GM12878 (cell line): ENCODE data around the gene KCNJ10. TPM values are rescaled to one million over a fixed set of nuclear protein-coding genes. Genes with fewer than 3 reads are reported as not detected.

ENCODE experiments used
- ATAC-seq: fragments of 200-7000 bp; cut with Tn5 transposase; 3 replicates; pipeline ENCODE4 v1.9.1; 2020; ENCODE audit warnings: mild to moderate bottlenecking, moderate library complexity
- BruUV-seq: library from RNA; stranded (reverse); fragments of 400-500 nt; replicated peaks from 2 replicates; lab custom pipeline; 2021; lab: Mats Ljungman, UMichigan
- CTCF ChIA-PET: fragments of 300-600 bp; sonication (Branson Sonifier 250); formaldehyde crosslinking; extraction: SDS; loops from one replicate; lab custom pipeline; 2021; ENCODE audit warnings: inconsistent platforms; lab: Yijun Ruan, JAX
- POLR2A ChIA-PET: fragments of 350-600 bp; formaldehyde crosslinking; extraction: SDS; loops from one replicate; lab custom pipeline; 2021; ENCODE audit warnings: inconsistent platforms; lab: Charles Lee
- RAD21 ChIA-PET: fragments of 300-600 bp; sonication (Branson Sonifier 250); formaldehyde crosslinking; loops from one replicate; lab custom pipeline; 2023; ENCODE audit warnings: antibody characterized with exemption; ENCODE audit not compliant: unreplicated experiment; lab: Charles Lee
- SMC1A ChIA-PET: fragments of 300-600 bp; sonication (Branson Sonifier 250); formaldehyde crosslinking; loops from one replicate; lab custom pipeline; 2023; ENCODE audit not compliant: unreplicated experiment, uncharacterized antibody; lab: Charles Lee
- DNase-seq: peaks from one replicate; pipeline ENCODE4 v3.0.0-alpha.2; 2011; ENCODE audit warnings: low read depth, low spot score
- FAIRE-seq: peaks from 3 replicates; lab custom pipeline; 2011; peaks lifted over from hg19 to GRCh38; lab: Jason Lieb, UNC
- H2AFZ ChIP-seq: 2 replicates; pipeline ENCODE4 v1.6.0; 2011; ENCODE audit warnings: low read depth, low read length, control low read depth; ENCODE audit not compliant: control insufficient read depth
- H3K27ac ChIP-seq: 2 replicates; pipeline ENCODE4 v1.5.1; 2011; ENCODE audit warnings: control low read depth; ENCODE audit not compliant: control insufficient read depth, insufficient read depth
- H3K27me3 ChIP-seq, 2 experiments: replicated peaks in 1 of 2; 2 replicates each; pipeline versions ENCODE4 v1.6.0 to v1.6.1; 2011; ENCODE audit warnings: low read length in 1 of 2; ENCODE audit not compliant: control insufficient read depth in 2 of 2, insufficient read depth in 2 of 2
- H3K36me3 ChIP-seq, 2 experiments: 2 replicates each; pipeline ENCODE4 v1.5.1; 2011; ENCODE audit warnings: low read length in 1 of 2; ENCODE audit not compliant: control insufficient read depth in 2 of 2, insufficient read depth in 2 of 2
- H3K4me1 ChIP-seq: 2 replicates; pipeline ENCODE4 v1.6.1; 2011; ENCODE audit warnings: mild to moderate bottlenecking, low read length, moderate library complexity, mixed read lengths; ENCODE audit not compliant: control insufficient read depth, insufficient read depth
- H3K4me2 ChIP-seq: 2 replicates; pipeline ENCODE4 v1.6.0; 2011; ENCODE audit warnings: control low read depth; ENCODE audit not compliant: control insufficient read depth, insufficient read depth
- H3K4me3 ChIP-seq: fragments of 200-600 bp; sonication (generic); 2 replicates; pipeline ENCODE4 v1.5.1; 2016
- H3K79me2 ChIP-seq: 2 replicates; pipeline ENCODE4 v1.6.0; 2011; ENCODE audit warnings: low read length; ENCODE audit not compliant: control insufficient read depth, insufficient read depth
- H3K9ac ChIP-seq: 2 replicates; pipeline ENCODE4 v1.8.0; 2011; ENCODE audit warnings: low read length, control low read depth, mixed read lengths; ENCODE audit not compliant: control insufficient read depth, insufficient read depth
- H3K9me3 ChIP-seq: replicated peaks from 3 replicates; pipeline ENCODE4 v1.5.1; 2011; ENCODE audit warnings: mild to moderate bottlenecking, low read length; ENCODE audit not compliant: control insufficient read depth, insufficient read depth
- H4K20me1 ChIP-seq: 2 replicates; pipeline ENCODE4 v1.6.0; 2011; ENCODE audit not compliant: control insufficient read depth, insufficient read depth
- ATF7 ChIP-seq: fragments of 450-650 bp; IDR thresholded peaks from 2 replicates; pipeline ENCODE4 v1.6.1; 2016; ENCODE audit warnings: low read depth, mild to moderate bottlenecking
- BMI1 ChIP-seq: fragments of 450-650 bp; IDR thresholded peaks from 2 replicates; pipeline ENCODE4 v1.6.1; 2016; ENCODE audit warnings: mild to moderate bottlenecking, moderate library complexity, borderline replicate concordance
- E2F4 ChIP-seq: IDR thresholded peaks from 2 replicates; pipeline ENCODE4 v1.6.1; 2012; ENCODE audit warnings: low read depth, low read length, improper control_type of control experiment
- EGR1 ChIP-seq, 2 experiments: IDR thresholded peaks; 1 replicate in 1 of 2; 2 replicates in 1 of 2; pipeline ENCODE4 v1.6.1; 2011 to 2012; ENCODE audit warnings: low read depth in 2 of 2, low read length in 2 of 2, borderline replicate concordance in 1 of 2, mild to moderate bottlenecking in 1 of 2, moderate library complexity in 1 of 2
- GABPA ChIP-seq: IDR thresholded peaks from 2 replicates; pipeline ENCODE4 v1.6.1; 2014; ENCODE audit warnings: antibody characterized with exemption, low read depth, mild to moderate bottlenecking, inconsistent platforms
- MAX ChIP-seq: IDR thresholded peaks from 2 replicates; pipeline ENCODE4 v1.6.1; 2012; ENCODE audit warnings: low read depth, low read length, improper control_type of control experiment
- POLR2AphosphoS2 ChIP-seq: IDR thresholded peaks from 2 replicates; pipeline ENCODE4 v1.6.1; 2011; ENCODE audit warnings: low read depth, mild to moderate bottlenecking, low read length, improper control_type of control experiment, moderate library complexity
- SIX5 ChIP-seq: IDR thresholded peaks from 2 replicates; pipeline ENCODE4 v1.6.1; 2011; ENCODE audit warnings: mild to moderate bottlenecking, low read depth, low read length, moderate library complexity; ENCODE audit not compliant: severe bottlenecking
- SMC3 ChIP-seq: IDR thresholded peaks from 2 replicates; pipeline ENCODE4 v1.6.1; 2011; ENCODE audit warnings: low read length, improper control_type of control experiment, borderline replicate concordance
- SPI1 ChIP-seq: IDR thresholded peaks from 2 replicates; pipeline ENCODE4 v1.6.1; 2011; ENCODE audit warnings: low read depth, mild to moderate bottlenecking, low read length, moderate library complexity, borderline replicate concordance; ENCODE audit not compliant: insufficient read depth
- ZNF592 ChIP-seq: fragments of 450-650 bp; IDR thresholded peaks from 2 replicates; pipeline ENCODE4 v1.6.1; 2017; ENCODE audit warnings: mild to moderate bottlenecking, moderate library complexity
- ZNF687 ChIP-seq: fragments of 450-650 bp; IDR thresholded peaks from 2 replicates; pipeline ENCODE4 v1.6.1; 2017; ENCODE audit warnings: mild to moderate bottlenecking, moderate library complexity
- WGBS: methylation state at CpG from one replicate; pipeline ENCODE4 v1.1.6; 2016; ENCODE audit warnings: low lambda C conversion rate; ENCODE audit not compliant: insufficient replicate concordance, insufficient coverage; ENCODE audit errors: missing lambda C conversion rate; 5-methylcytosine and 5-hydroxymethylcytosine counted together
- in situ Hi-C: fragments of 300-500 bp; cut with MboI; formaldehyde crosslinking; loops from 9 replicates; pipeline ENCODE4 v1.14.3; 2018; ENCODE audit warnings: mixed read lengths
- intact Hi-C: fragments of 100-400 bp; cut with micrococcal nuclease; formaldehyde crosslinking; loops from one replicate; pipeline ENCODE4 v1.14.2; 2022; ENCODE audit not compliant: unreplicated experiment
- polyA plus RNA-seq, 11 experiments: library from polyadenylated mRNA; depleted of rRNA in 4 of 11; unstranded in 6 of 11; stranded (reverse) in 5 of 11; fragments of >200 nt; fragmentation: Nextera tagmentation in 4 of 11; fragmentation: Illumina TruSeq in 1 of 11; extraction: Ambion mirVana in 4 of 11; extraction: Trizol in 1 of 11; gene quantifications; 1 replicate in 1 of 11; 2 replicates in 10 of 11; pipeline versions ENCODE4 v1.2.1 to v1.2.3, GENCODE V29; 2011 to 2016; ENCODE audit warnings: inconsistent platforms in 2 of 11, missing spikeins in 2 of 11, low read depth in 1 of 11
- total RNA-seq, 4 experiments: library from RNA; depleted of rRNA in 3 of 4; stranded (reverse); fragments of >200 nt in 3 of 4; fragmentation: Illumina TruSeq in 1 of 4; extraction: Trizol in 1 of 4; gene quantifications; 2 replicates each; pipeline versions ENCODE4 v1.2.1 to v1.2.3, GENCODE V29; 2013 to 2021

Gene KCNJ10
- total and polyA plus RNA-seq, 10 of the 15 experiments (the other 5 are each of a cell fraction or from before 2014, with no cell fraction given), result 0.01 to 0.29 (median 0.09) TPM; not detected in 2

GRCh38 chr1:160046494-160047110 is 23.4 kb downstream of the KCNJ10 start:
- peak overlapping the region; percentile 79 for H2AFZ ChIP-seq
- peaks cover 11% of the 10 kb centered on the region for H3K4me1 ChIP-seq
- H3K79me2 ChIP-seq, result no peaks in the 10 kb centered on the region
- no TSS peak for BruUV-seq
- intact Hi-C loops, result loop anchor here (2.0 kb wide), 1 partner anchor 38 kb away; no protein-coding TSS in a partner anchor
- H4K20me1 ChIP-seq, result no peaks in the 10 kb centered on the region
- H3K9me3 ChIP-seq, result no peaks in the 10 kb centered on the region
- ATAC-seq, result peak; percentile 96
- H3K27ac ChIP-seq, result no peak overlapping the region
- RAD21 ChIA-PET, result interaction anchor here (0.8 to 3.0 kb wide), 19 partner anchors 8 to 206 kb away, joined by 3 to 50 read pairs (median 3); partner anchors contain the start of gene KCNJ9
- DNase-seq, result no peak
- no peaks in the 10 kb centered on the region for H3K36me3 ChIP-seq
- no peaks in the 10 kb centered on the region; a peak in 3 of 4 replicates for H3K27me3 ChIP-seq
- SMC1A ChIA-PET, result interaction anchor here (1.1 to 6.5 kb wide), 16 partner anchors 9 to 330 kb away, joined by 3 to 89 read pairs (median 6); partner anchors contain the start of genes KCNJ10 and KCNJ9
- H3K4me3 ChIP-seq, result 0 out of 2 replicates have a peak overlapping the region, but pooled peaks have one; percentile 16
- H3K9ac ChIP-seq, result no peak overlapping the region
- in situ Hi-C loops, result no loop called here
- CTCF ChIA-PET, result interaction anchor here (0.6 to 49.8 kb wide), 28 partner anchors 8 to 1036 kb away, joined by 3 to 1035 read pairs (median 8); partner anchors contain the start of genes FCRL6, IGSF8, KCNJ10 and KCNJ9
- POLR2A ChIA-PET, result interaction anchor here (1.0 to 2.0 kb wide), 3 partner anchors 16 to 39 kb away, joined by 4 to 9 read pairs (median 7); partner anchors contain the start of gene PIGM
- under 1% methylated on average over 11 of the region's 11 CpGs for WGBS
- H3K4me2 ChIP-seq, result peak overlapping the region; percentile 53
- peak; percentile 75 for FAIRE-seq
- TF ChIP-seq BMI1 (no peak), E2F4 (no peak), SMC3 (peak; percentile 42; the same call in 1 of the 2 replicates), SPI1 (no peak), GABPA (no peak), MAX (no peak), POLR2AphosphoS2 (no peak), ZNF592 (no peak), ATF7 (no peak), ZNF687 (no peak), EGR1 (IDR thresholded peaks at IDR 0.05; ENCODE audit: borderline replicate concordance in 1 of 2, low read depth in 2 of 2, low read length in 2 of 2) (peak in 1 of 2 experiments; percentile 61; a peak in 1 of 3 replicates), SIX5 (no peak)
